ENCODE data around the gene BLID. TPM values are rescaled to one million over a fixed set of nuclear protein-coding genes. Genes with fewer than 3 reads are reported as not detected.

Gene BLID
- total RNA-seq, 1 experiment from 2014 or later, result not detected

GRCh38 chr11:122113836-122114825 is 1.9 kb downstream of the BLID start:
- Mint-ChIP-seq H3K36me3 (ENCODE audit: insufficient read depth, unreplicated experiment) (no peaks in the 10 kb centered on the region), H3K27me3 (ENCODE audit: unreplicated experiment) (peaks cover 4% of the 10 kb centered on the region), H3K4me3 (ENCODE audit: low read depth, unreplicated experiment) (no peak overlapping the region), H3K4me1 (ENCODE audit: low read depth, unreplicated experiment) (no peaks in the 10 kb centered on the region), H3K9me3 (ENCODE audit: low read depth, unreplicated experiment) (no peaks in the 10 kb centered on the region), H3K27ac (ENCODE audit: unreplicated experiment) (no peak overlapping the region)
- CTCF ChIA-PET, result interaction anchor here (1.1 kb wide), 1 partner anchor 89 kb away, joined by 4 read pairs; no protein-coding TSS in a partner anchor
- intact Hi-C loops (cut with micrococcal nuclease; ENCODE audit: unreplicated experiment), result loop anchor here (10.0 kb wide), 1 partner anchor 391 kb away; no protein-coding TSS in a partner anchor
- DNase-seq, result no peak
- no TSS peak for BruUV-seq (replicated peaks)
- TF ChIP-seq CTCF (IDR thresholded peaks at IDR 0.05; ENCODE audit: unreplicated experiment), result no peak

- Mint-ChIP-seq H3K4me1 (ENCODE audit: low read depth, unreplicated experiment) (no peaks in the 10 kb centered on the region), H3K36me3 (ENCODE audit: insufficient read depth, unreplicated experiment) (no peaks in the 10 kb centered on the region), H3K9me3 (ENCODE audit: low read depth, unreplicated experiment) (no peaks in the 10 kb centered on the region), H3K27ac (ENCODE audit: unreplicated experiment) (no peak overlapping the region), H3K4me3 (ENCODE audit: low read depth, unreplicated experiment) (no peak overlapping the region), H3K27me3 (ENCODE audit: unreplicated experiment) (peaks cover 16% of the 10 kb centered on the region)
- intact Hi-C loops (cut with micrococcal nuclease; ENCODE audit: unreplicated experiment), result loop anchor here (10.0 kb wide), 1 partner anchor 392 kb away; no protein-coding TSS in a partner anchor
- TF ChIP-seq CTCF (IDR thresholded peaks at IDR 0.05; ENCODE audit: unreplicated experiment), result no peak
- CTCF ChIA-PET, result interaction anchor here (0.5 kb wide), 1 partner anchor 22 kb away, joined by 7 read pairs; no protein-coding TSS in a partner anchor
- no peak for DNase-seq
- BruUV-seq (replicated peaks), result no TSS peak
Observed at GRCh38 chr11:122112470-122113365, 3.3 kb downstream of the BLID start.

- H3K27me3 Mint-ChIP-seq (ENCODE audit: unreplicated experiment), result peaks cover 16% of the 10 kb centered on the region
- H3K9me3 Mint-ChIP-seq (ENCODE audit: low read depth, unreplicated experiment), result no peaks in the 10 kb centered on the region
- CTCF ChIA-PET, result interaction anchor here (0.6 kb wide), 1 partner anchor 8 kb away, joined by 5 read pairs; no protein-coding TSS in a partner anchor
- H3K36me3 Mint-ChIP-seq (ENCODE audit: insufficient read depth, unreplicated experiment), result no peaks in the 10 kb centered on the region
- BruUV-seq (replicated peaks), result no TSS peak
- no peak overlapping the region for H3K4me3 Mint-ChIP-seq (ENCODE audit: low read depth, unreplicated experiment)
- H3K4me1 Mint-ChIP-seq (ENCODE audit: low read depth, unreplicated experiment), result no peaks in the 10 kb centered on the region
- intact Hi-C loops (cut with micrococcal nuclease; ENCODE audit: unreplicated experiment), result loop anchor here (2.0 to 10.0 kb wide), 2 partner anchors 93 to 395 kb away; no protein-coding TSS in a partner anchor
- no peak overlapping the region for H3K27ac Mint-ChIP-seq (ENCODE audit: unreplicated experiment)
- no peak for DNase-seq
- no peak for TF ChIP-seq CTCF (IDR thresholded peaks at IDR 0.05; ENCODE audit: unreplicated experiment)
Observed at GRCh38 chr11:122109932-122110331, 6.1 kb downstream of the BLID start.

- no peak for TF ChIP-seq CTCF (IDR thresholded peaks at IDR 0.05; ENCODE audit: unreplicated experiment)
- intact Hi-C loops (cut with micrococcal nuclease; ENCODE audit: unreplicated experiment), result loop anchor here (2.0 kb wide), 1 partner anchor 94 kb away; no protein-coding TSS in a partner anchor
- Mint-ChIP-seq H3K4me1 (ENCODE audit: low read depth, unreplicated experiment) (peaks cover 6% of the 10 kb centered on the region), H3K36me3 (ENCODE audit: insufficient read depth, unreplicated experiment) (no peaks in the 10 kb centered on the region), H3K4me3 (ENCODE audit: low read depth, unreplicated experiment) (no peak overlapping the region), H3K9me3 (ENCODE audit: low read depth, unreplicated experiment) (no peaks in the 10 kb centered on the region), H3K27me3 (ENCODE audit: unreplicated experiment) (peaks cover 16% of the 10 kb centered on the region), H3K27ac (ENCODE audit: unreplicated experiment) (no peak overlapping the region)
- CTCF ChIA-PET, result interaction anchor here (0.6 to 1.2 kb wide), 2 partner anchors 94 to 101 kb away, joined by 3 to 13 read pairs; no protein-coding TSS in a partner anchor
- DNase-seq, result no peak
- no TSS peak for BruUV-seq (replicated peaks)
Observed at GRCh38 chr11:122108828-122109227, 7.2 kb downstream of the BLID start.

All from Calu3 (cell line).